Rectal smooth muscle tissue (tissue), 1 donor: ENCODE results near the gene VPS13D.

Experiments
- H3K27ac ChIP-seq: one replicate; pipeline ENCODE4 v1.7.0; 2013; ENCODE audit warnings: low read depth, low read length, inconsistent platforms
- H3K27me3 ChIP-seq: one replicate; pipeline ENCODE4 v1.7.0; 2013; ENCODE audit warnings: low read length; ENCODE audit not compliant: control insufficient read depth, insufficient read depth
- H3K36me3 ChIP-seq: one replicate; pipeline ENCODE4 v1.7.0; 2013; ENCODE audit warnings: low read length; ENCODE audit not compliant: control insufficient read depth, insufficient read depth
- H3K4me1 ChIP-seq: one replicate; pipeline ENCODE4 v1.7.0; 2013; ENCODE audit warnings: low read length; ENCODE audit not compliant: control insufficient read depth, insufficient read depth
- H3K4me3 ChIP-seq: one replicate; pipeline ENCODE4 v1.7.0; 2013; ENCODE audit warnings: low read length
- H3K9ac ChIP-seq: one replicate; pipeline ENCODE4 v1.7.0; 2013; ENCODE audit warnings: low read length

VPS13D gene

GRCh38 chr1:12441414-12442105 lies 211.7 kb downstream of the VPS13D start:
- Histone ChIP-seq H3K27ac (no peak overlapping the region), H3K4me3 (no peak overlapping the region), H3K9ac (no peak overlapping the region), H3K4me1 (peaks cover 2% of the 10 kb centered on the region), H3K27me3 (no peaks in the 10 kb centered on the region), H3K36me3 (peaks cover 2% of the 10 kb centered on the region)

DNA sequence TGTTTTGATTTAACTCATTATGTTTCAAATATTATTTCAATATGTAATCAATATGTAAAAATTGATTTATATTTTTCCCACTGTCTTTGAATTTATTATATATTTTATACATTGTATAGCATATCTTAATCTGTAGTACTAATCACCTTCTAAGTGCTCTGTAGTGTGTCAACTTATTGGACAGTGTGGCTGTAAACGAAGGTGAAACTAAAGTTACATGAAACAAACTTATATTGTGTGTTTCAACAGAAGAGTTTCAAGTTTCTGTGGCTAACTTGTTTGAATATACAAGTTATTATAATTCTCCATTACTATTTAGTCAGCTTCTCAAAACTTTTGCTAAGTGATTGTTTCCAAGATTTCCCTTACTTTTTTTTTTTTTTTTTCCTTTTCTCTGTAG lies 212.4 kb downstream of the VPS13D start:
- Histone ChIP-seq H3K9ac (no peak overlapping the region), H3K27ac (no peak overlapping the region), H3K27me3 (no peaks in the 10 kb centered on the region), H3K36me3 (peaks cover 2% of the 10 kb centered on the region), H3K4me3 (no peak overlapping the region), H3K4me1 (peaks cover 7% of the 10 kb centered on the region)

DNA sequence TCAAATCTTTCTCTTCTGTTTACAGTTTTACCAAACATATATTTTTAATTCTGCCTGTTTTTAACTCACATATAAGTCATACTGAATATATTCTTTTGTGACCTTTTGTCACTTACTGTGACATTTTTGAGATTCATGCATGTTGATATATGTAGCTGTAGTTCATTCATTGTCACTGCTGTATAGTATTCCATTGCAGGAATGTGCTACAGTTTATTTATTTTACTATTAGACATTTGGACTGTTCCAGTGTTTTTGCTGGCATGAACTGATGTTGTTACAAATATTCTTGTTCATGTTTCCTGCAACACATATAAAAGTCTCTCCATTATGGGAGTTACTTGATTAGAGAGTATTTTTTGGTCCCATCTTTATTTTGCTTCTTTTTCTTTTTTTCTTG lies 213.3 kb downstream of the VPS13D start:
- H3K9ac ChIP-seq, result no peak overlapping the region
- no peak overlapping the region for H3K27ac ChIP-seq
- no peaks in the 10 kb centered on the region for H3K27me3 ChIP-seq
- H3K36me3 ChIP-seq, result peaks cover 2% of the 10 kb centered on the region
- peaks cover 16% of the 10 kb centered on the region for H3K4me1 ChIP-seq
- no peak overlapping the region for H3K4me3 ChIP-seq

- no peak overlapping the region for H3K27ac ChIP-seq
- H3K9ac ChIP-seq, result no peak overlapping the region
- H3K36me3 ChIP-seq, result peaks cover 2% of the 10 kb centered on the region
- H3K27me3 ChIP-seq, result no peaks in the 10 kb centered on the region
- no peak overlapping the region for H3K4me3 ChIP-seq
- peaks cover 26% of the 10 kb centered on the region for H3K4me1 ChIP-seq
Observed at GRCh38 chr1:12444329-12444841, 214.6 kb downstream of the VPS13D start.

DNA sequence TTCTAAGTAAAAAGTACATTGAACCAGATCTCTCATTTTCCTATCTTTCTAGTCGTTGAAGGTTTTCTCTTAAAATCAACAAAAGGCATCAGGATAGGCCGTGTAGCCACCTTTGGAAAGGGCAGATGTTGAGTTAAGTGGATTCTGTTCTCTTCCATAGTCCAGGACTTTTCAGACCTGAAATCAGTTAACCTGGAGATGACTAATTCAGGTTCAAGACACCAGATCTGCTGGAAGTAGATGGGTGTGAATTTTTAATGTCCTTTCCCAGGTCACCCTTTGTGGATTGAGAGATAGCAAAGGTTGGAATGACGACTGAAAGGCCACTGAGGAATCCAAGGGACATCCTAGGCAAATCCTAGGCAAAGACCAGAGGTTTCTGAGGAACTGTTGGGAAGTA lies 215.4 kb downstream of the VPS13D start:
- Histone ChIP-seq H3K27me3 (no peaks in the 10 kb centered on the region), H3K4me3 (no peak overlapping the region), H3K4me1 (peaks cover 28% of the 10 kb centered on the region), H3K27ac (no peak overlapping the region), H3K9ac (no peak overlapping the region), H3K36me3 (no peaks in the 10 kb centered on the region)

DNA sequence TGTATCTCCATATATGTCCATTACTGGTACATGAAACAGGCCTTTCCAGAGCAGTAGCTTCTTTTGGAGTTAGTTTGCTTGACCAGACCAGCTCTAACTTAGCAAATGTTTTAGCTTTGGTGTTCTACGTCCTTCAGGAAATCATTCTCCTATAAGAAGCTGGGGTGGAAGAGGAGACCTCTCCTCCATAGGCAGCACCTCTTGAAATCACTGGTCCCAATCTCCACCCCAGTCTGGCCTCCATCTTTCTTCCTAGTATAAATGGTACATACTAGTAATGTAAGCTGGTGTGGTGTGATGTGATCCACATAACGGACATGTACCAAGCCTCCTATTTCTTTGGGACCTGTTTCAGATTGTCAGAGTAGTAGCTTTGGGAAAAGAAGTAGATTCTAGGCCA lies 216.8 kb downstream of the VPS13D start:
- H3K36me3 ChIP-seq, result no peaks in the 10 kb centered on the region
- no peak overlapping the region for H3K4me3 ChIP-seq
- peaks cover 39% of the 10 kb centered on the region for H3K4me1 ChIP-seq
- no peaks in the 10 kb centered on the region for H3K27me3 ChIP-seq
- peak overlapping the region; percentile 60 for H3K27ac ChIP-seq
- H3K9ac ChIP-seq, result no peak overlapping the region

GRCh38 chr1:12447307-12447706 lies 217.5 kb downstream of the VPS13D start:
- Histone ChIP-seq H3K27ac (peak overlapping the region; percentile 60), H3K36me3 (no peaks in the 10 kb centered on the region), H3K9ac (no peak overlapping the region), H3K4me1 (peaks cover 39% of the 10 kb centered on the region), H3K27me3 (no peaks in the 10 kb centered on the region), H3K4me3 (no peak overlapping the region)

DNA sequence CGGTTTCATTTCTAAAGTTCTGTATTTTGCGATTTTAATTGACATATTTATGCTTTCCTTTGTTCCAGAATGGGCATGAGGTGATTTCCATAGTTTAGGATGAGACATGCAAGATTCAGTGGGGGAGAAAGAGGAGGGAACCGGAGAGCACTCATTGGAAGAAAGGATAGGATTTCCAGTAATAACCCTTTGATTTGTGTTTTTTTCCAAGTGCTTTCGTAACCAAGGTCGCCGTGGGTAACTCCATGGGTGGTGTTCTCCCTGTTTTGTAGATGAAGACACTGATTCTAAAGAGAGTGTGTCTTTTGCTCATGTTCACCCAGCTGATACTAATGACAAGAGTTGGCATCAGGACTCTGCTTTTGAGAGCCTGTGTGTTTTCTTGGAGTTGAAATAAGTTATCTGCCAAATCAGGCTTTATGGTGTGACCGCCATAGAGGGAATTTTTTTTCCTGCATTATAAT lies 218.1 kb downstream of the VPS13D start:
- Histone ChIP-seq H3K4me1 (peaks cover 41% of the 10 kb centered on the region), H3K4me3 (no peak overlapping the region), H3K9ac (no peak overlapping the region), H3K36me3 (no peaks in the 10 kb centered on the region), H3K27me3 (no peaks in the 10 kb centered on the region), H3K27ac (peak overlapping the region; percentile 75)

- H3K4me3 ChIP-seq, result no peak overlapping the region
- H3K27me3 ChIP-seq, result no peaks in the 10 kb centered on the region
- no peaks in the 10 kb centered on the region for H3K36me3 ChIP-seq
- no peak overlapping the region for H3K9ac ChIP-seq
- H3K27ac ChIP-seq, result peak overlapping the region; percentile 75
- H3K4me1 ChIP-seq, result peaks cover 48% of the 10 kb centered on the region
Observed at GRCh38 chr1:12448746-12449177, 218.9 kb downstream of the VPS13D start.

- Histone ChIP-seq H3K4me1 (peaks cover 60% of the 10 kb centered on the region), H3K27ac (peak overlapping the region; percentile 75), H3K27me3 (no peaks in the 10 kb centered on the region), H3K4me3 (no peak overlapping the region), H3K9ac (no peak overlapping the region), H3K36me3 (no peaks in the 10 kb centered on the region)
Observed at GRCh38 chr1:12450090-12450755, 220.4 kb downstream of the VPS13D start.

GRCh38 chr1:12450756-12451559 lies 221.1 kb downstream of the VPS13D start:
- Histone ChIP-seq H3K9ac (no peak overlapping the region), H3K27ac (peak overlapping the region; percentile 50), H3K27me3 (no peaks in the 10 kb centered on the region), H3K4me3 (no peak overlapping the region), H3K4me1 (peaks cover 60% of the 10 kb centered on the region), H3K36me3 (no peaks in the 10 kb centered on the region)

GRCh38 chr1:12451560-12451900 lies 221.7 kb downstream of the VPS13D start:
- Histone ChIP-seq H3K27me3 (no peaks in the 10 kb centered on the region), H3K4me1 (peaks cover 59% of the 10 kb centered on the region)

More at GRCh38 chr1:12451560-12451900, 221.7 kb downstream of the VPS13D start:
- H3K36me3 ChIP-seq, result no peaks in the 10 kb centered on the region
- no peak overlapping the region for H3K9ac ChIP-seq
- no peak overlapping the region for H3K4me3 ChIP-seq
- H3K27ac ChIP-seq, result no peak overlapping the region
